NK-92 (cell line): ENCODE results near the gene CEP131.

ENCODE experiments used
- DNase-seq: peaks from one replicate; lab custom pipeline; 2025; ENCODE audit not compliant: unreplicated experiment; lab: John Stamatoyannopoulos, UW

CEP131 gene

DNA sequence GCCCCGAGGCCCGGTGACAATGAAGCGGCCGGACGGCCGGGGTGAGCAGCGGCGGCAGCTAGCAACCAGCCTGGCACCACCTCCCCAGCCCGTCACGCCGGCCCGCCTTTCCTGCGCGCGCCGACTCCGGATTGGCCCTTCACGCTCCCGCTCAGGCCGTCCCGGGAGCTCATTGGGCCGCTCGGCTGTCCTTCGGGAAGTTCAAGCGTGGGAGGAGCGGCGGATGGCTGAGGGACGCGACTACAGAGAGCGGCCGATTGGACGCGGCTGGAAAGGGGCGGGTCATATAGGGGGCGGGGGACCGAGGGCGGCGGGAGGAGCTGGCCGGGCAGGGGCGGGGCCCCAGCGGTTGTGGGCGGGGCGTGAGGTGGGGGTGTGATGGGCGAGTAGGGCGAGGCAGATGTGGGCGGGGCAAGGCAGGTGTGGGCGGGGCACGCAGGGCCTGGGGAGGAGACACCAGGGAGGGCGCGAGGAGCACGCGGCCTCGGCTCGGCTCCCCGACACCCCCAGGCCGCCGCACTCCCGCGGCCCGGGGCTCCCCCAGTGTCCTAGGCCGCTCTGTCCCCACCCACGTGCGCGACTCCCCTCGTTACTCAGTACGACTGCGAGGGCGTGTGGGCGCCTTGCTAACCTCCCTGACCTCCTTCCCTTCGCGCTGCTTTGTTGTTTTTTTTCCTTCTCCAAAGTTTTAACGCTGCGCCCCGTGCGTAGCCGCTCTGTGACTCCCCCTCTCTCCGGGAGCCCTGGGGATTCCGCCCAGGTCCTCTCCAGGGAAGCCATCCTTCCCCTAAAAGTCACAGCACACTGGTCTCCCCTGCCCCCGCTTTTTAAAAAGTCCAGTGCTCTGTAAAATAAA lies at the start of gene CEP131:
CEP131 (minus strand) TSS at position 60 of the 856 bp plus-strand sequence. CDS start 2,909 bp downstream, outside the sequence.
- DNase-seq: peak; percentile 93

DNA sequence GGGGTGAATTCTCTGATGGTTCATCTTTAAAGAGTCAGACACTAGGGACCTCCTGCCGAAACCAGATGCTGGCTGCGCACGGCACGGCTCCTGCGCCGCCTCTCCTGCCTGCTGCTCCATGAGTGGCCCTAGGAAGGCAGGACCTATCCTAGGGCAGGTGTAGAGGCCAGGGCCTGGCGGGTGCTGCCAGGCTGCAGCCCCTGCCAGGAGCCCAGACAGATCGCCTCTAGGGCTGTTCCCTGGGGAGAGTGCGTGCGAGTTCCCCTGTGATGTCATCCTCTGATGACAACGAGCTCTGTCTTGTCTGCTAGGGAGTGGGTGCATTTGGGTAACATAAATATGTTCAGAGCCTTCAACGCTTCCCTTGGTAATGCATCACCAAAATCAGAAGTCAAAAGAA lies 48.5 kb upstream of the CEP131 start:
- DNase-seq: no peak

DNA sequence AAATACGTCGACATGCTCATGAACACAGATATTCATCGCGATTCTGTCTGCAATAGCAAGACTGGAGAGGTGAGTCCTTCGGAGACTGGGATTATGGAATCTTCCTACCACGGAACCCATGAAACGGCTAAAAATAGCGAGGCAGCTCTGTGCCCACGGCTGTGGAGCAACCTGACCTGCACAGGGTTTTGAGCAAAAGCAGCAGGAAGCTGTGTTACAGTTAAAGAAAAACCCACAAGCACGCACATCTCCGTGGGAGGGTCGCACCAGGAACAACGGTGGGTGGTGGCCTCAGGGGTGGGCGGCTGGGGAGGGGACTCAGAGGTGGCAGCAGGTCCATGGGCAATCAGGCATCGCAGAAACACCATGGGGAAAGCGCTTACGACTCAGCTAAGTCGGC lies 47.5 kb upstream of the CEP131 start:
- DNase-seq: no peak

DNA sequence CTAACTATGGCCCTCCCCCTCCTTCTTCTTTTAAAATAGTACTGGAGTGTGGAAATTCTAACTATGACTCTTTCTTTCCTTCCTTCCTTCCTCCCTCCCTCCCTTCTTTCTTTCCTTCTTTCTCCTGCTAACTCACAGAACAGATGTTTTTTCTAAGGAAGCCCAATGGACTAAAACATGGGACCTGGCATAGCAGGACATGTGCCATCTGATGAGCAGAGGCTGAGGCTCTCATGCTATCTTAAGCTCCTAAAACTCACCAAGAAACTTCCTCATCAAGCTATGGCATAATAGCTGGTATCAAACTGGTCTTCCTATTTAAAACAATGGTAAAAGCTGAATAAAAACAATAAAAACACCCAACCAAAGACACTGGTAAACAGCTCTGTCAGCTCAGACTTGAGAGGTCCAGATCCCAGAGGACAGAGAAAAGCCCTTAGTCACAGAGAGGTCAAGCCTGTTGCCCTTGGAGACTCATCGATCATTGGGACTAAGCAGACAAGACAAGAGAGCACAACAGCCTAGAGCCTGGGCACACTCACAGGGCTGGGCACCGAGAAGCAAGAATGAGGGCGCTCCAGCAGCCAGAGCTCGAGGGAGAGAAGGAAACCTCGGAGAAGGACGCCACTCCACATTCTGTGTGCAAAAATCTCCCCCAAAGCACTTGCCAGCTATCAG lies 44.8 kb upstream of the CEP131 start:
- no peak for DNase-seq

DNA sequence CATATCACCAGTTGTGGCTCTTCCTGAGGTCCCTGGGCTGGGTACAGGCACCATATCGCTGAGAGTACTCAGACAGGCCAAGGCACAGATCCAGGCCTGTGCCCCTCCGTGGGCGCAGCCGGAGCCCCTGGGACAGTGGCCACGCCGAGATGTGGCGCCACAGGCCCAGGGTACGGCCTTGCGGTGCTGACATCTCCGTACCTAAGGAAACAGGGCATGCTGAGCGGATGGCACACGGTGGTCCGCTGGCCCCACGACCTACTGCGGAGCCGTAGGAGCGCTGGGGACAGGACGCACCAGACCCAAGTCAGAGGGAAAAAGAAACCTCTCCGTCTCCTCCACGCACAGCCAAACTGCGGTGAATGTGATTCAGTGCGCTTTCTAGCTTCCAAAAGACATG lies 42.8 kb upstream of the CEP131 start:
- no peak for DNase-seq

DNA sequence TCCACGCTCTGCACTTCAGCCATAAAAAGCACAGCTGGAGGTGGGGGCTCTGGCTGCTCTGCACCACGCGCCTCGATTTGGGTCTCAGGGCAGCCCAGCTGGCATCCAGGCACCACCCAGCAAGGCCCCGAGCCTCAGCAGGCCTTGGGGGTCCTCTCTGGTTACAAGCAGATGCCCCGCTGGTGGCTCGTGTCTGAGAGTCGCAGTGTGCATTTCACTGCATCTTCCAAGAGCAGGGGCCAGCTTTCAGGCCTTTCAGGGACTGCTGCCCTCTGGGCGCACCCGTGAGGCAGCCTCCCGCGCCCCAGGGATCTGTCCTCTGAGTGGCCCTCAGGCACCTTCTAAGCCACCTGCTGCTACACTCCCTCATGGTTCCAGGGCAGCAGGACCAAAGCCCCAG lies 41.9 kb upstream of the CEP131 start:
- no peak for DNase-seq

DNA sequence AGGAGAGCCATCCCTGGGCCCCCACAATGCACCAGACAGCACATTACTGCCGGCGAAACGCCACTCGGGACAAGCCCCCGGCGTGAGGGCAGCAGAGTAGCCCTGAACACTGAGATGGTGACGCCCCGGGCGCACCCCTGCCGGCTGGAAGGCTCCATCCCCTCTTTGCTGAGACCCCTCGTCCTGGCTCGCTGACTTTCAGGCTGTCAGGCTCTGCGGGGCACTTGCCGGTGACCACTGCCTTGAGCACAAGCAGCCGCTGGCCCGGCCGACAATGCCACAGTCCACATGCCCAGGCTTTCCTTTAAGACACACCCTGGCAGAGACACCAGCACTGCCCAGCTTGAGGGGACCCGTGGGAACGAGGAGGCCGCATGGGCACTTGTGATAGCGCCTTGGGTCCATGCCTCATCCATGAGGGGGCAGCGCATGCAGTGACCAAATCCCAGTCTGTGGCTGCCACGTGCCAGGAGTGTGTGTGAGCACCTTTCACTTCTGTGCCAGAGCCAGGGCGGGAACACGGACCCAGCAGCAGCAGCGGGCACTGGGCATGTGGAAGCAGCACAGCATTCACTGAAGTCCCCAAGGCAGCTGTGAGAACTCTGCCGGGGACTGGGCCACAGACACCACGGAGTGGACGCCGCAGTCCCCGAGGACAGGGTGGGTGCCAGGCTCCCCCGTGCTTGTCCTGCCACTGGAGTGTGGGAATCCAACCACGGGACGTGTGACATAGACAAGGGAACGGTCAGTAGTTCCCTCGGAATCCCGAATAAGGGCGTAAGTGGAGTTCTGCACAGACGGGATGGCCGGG lies 40.8 kb upstream of the CEP131 start:
- DNase-seq: no peak

DNA sequence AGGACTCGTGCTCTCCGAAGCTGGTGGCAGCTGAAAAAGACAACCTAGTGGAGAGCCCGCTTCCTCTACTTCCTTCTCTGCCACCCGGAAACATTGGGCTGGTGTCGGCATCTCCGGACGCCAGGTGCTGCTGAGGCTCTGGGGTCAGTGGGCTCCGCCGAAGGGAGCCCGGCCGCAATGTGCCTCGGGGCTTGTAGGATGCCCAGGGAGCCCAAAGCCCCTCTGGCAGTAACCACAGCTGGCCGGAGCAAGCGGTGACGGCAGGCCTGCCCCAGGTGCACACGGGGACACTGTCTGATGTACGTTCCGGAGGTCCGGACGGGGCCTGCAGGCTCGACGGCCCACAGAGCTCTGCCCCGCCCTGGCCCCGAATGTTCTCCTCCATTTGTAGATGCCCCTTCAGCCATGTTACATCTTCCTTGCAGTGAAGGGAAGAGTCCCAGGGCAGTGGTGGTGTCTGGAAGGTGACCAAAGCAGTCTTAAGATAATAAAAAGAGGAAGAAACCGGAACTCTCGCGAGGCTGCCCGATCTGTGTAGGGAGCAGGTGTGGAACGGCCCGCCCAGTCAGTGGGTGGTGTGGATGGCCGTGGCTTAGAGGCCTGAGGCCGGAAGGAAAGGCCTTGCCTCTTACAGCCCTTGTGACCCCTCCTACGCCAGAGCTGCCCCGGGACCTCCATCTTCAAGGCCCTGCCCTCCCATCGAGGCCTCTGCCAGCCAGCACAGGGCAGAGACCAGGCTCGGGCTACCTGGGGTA lies 39.0 kb upstream of the CEP131 start:
- DNase-seq: no peak

DNA sequence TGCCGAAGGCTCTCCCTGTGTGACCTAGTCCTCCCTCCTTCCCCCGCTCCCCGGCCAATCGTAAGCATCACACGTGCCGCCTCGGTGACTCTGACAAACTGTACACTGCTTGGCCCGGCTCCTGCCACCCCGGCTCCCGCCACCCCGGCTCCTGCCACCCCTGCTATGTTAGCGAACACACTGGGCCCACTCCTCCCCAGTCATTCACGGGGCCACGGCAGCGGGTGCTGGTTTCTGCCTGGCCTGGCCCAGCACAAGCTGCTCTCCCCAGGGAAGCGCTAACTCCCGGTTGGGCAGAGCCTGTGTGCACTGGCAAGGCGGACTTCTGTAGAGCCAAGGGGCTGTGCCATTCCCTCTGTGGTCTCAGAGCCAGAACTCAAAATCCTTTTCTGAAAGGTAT lies 38.3 kb upstream of the CEP131 start:
- no peak for DNase-seq

DNA sequence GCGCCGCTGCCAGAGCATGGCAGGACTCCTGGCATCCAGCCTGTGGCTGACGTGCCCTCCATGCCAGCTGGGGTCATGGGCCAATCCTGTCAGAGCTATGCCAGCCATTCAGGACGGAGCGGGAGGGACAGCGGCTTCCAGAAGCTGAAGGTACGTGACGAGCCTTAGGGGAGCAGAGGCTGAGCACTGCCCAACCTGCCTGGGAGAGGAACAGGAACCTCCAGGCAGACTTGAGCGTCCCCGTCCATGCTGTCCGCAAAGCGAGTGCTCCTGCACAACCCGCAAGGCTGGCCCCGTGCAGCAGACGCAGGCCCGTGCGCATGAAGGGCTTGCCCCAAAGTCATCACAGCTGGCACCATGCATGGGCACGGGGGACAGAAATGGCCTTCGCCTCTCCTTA lies 37.9 kb upstream of the CEP131 start:
- DNase-seq: no peak

DNA sequence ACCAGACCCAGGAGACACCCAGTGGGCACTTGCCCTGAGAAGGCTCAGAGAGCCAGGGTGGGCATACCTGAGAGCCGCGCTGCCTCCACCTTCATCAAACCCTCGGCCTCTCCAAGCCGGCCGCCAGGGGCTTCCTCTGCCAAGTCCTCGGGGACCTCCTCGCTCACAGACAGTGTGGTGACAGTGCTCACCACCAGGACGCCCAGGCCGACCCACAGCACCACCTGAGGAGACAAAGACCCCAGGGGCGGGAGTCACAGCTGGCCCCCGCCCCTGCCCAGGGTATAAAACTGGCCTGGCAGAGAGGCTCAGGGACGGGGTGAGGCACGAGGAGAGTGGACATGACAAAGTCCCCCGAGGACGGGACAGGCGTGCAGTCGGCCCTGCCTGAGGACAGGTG lies 37.4 kb upstream of the CEP131 start:
- DNase-seq: no peak

DNA sequence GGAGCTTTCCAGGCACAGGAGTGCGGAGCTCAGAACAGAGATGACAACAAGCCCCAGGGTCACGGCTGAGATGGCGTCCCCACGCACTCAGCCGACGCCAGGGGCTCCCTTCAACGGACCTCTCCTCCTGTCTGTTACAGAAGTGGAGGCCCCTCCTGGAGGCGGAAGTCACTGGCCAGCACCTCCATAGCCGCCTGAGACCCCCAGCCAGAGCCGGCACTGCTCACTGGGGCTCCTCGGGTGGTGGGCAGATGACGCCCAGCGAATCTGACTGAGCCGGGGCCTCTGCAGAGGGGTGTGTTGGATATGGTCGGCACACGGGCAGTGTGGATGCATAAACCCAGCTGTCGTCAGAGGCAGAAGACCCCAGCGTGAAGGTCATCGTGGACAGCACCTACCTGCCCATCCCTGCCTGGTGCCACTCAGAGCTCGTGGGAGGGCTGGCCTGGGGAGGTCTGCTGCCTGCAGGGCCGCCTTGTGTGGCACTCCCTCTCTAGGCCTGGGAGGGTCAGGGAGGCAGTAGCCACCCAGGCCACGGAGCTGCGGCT lies 36.4 kb upstream of the CEP131 start:
- no peak for DNase-seq

DNA sequence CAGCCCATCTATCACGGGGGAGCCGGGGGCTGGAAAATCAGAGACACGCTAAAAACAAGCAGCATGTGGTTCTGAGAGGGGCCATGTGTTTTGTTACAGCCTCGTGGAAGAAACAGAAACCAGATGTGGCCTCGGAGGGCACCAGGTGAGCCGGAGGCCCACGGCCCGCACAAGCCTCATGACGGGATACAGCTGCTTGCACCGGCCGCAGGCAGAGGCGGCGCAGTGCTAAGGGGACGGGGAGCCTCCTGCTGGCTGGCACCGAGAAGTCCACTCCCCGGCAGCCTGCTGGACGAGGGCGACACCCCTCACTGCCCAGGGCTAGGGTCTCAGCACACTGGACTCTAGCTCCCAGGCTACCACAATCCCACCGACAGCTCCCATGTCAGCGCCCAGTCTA lies 35.5 kb upstream of the CEP131 start:
- DNase-seq: no peak

DNA sequence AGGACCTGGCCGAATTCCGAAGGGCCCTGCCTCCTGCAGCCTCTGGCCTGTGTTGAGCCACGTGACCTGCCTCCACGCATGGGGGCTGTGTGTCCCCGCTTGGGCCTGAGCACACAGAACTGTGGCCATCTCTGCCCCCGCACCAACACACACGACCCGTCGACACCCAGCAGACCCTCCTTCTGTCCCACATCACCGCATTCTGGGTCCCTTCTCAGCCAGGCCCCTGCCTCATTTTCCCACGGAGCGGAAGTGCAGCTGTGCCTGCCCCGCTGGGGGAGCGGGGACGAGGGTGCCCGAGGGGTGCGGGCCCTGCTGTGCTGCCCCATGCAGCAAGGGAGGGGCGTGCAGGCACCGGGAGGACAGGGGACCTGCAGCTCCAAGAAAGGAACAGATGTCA lies 34.8 kb upstream of the CEP131 start:
- DNase-seq: no peak

DNA sequence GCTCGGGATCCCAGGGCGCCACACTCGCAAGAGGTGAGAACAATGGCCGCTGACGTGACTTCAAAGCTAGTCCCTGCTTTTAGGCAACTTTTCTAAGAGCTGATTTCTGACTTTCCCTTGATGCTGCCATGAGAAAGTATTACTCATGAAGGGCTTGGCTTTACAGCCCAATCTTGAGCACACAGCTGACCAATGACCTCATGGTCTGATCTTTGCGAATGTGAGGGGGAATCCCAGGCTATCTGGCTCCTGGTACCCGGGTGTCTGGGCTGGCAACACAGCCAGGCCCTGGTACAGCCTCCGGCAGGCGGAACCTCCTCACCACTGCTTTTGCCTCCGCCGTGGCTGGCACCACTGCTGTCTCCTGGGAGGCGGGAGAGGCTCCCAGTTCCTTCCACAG lies 33.9 kb upstream of the CEP131 start:
- no peak for DNase-seq

DNA sequence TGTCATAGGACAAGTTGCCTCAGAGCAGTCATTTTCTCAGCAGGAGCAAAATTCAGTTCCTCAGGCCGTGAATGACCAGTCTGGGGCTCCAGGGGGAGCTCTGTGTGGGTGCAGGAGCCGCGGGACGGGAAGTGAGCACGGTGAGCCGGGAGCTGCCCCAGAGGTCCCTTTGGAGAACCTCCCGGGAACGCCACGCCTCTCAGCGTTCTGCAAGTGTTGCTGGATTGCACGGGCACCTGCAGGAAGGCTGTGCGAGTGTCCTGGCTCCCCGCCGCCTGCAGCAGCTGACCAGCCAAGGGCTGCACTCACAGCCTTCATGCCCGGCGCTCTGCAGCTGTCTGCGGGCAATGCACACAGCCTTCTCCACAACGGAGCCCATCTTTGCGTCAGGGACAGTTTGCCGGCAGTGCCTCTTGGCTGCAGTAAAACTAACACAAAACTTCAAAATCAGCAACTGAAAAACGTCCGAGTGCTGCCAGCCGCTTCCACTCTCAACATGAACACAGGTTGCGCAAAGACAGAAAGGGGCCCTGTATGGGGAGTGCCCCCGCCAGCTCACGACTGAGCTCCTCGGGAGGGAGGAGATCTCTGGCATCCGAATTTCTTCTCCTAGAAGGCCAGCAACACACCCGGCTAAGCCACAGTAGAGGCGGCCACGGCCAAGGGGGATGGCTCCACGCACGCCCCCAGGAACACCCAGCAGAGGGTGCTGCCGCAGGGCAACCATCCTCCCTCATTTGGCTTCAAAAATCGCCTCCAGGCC lies 32.4 kb upstream of the CEP131 start:
- DNase-seq: no peak

DNA sequence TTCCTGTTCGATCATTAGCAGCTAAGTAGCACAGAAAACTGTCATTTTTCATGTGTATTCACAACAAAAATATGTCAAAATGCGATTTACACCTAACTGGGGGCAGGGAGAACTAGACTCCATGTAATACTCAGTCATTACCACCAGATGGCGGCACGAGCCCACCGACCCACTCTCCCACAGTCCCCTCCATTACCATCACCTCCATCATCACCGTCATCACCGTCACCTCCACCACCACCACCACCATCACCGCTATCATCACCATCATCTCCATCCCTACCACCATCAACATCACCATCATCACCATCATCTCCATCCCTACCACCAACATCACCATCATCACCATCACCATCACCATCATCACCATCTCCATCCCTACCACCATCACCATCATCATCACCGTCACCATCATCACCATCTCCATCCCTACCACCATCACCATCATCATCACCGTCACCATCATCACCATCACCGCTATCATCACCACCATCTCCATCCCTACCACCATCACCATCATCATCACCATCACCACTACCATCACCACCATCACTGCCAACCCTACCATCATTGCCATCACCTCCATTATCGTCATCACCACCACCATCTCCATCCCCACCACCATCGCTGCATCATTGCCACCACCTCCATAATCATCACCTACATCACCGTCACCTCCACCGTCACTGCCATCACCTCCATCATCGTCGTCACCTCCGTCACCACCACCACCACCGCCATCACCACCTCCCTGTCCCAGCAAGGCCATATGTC lies 30.8 kb upstream of the CEP131 start:
- DNase-seq: no peak

DNA sequence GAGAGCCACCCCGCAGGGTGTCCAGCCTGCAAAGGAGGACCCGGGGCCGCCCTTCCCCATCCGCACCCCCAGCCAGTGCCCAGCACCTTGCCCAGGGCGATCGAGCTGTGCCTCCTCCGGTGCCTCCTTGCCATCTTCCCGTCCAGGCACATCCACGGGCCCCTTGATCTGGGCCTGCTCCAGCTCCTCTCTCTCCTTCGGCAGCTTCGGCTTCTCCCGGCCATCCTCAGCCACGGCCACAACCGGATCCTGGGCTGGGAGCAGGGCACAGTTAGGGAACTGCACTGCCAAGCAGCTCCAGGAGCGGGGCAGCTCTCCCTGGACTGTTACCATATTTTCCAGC lies 30.2 kb upstream of the CEP131 start:
- no peak for DNase-seq

DNA sequence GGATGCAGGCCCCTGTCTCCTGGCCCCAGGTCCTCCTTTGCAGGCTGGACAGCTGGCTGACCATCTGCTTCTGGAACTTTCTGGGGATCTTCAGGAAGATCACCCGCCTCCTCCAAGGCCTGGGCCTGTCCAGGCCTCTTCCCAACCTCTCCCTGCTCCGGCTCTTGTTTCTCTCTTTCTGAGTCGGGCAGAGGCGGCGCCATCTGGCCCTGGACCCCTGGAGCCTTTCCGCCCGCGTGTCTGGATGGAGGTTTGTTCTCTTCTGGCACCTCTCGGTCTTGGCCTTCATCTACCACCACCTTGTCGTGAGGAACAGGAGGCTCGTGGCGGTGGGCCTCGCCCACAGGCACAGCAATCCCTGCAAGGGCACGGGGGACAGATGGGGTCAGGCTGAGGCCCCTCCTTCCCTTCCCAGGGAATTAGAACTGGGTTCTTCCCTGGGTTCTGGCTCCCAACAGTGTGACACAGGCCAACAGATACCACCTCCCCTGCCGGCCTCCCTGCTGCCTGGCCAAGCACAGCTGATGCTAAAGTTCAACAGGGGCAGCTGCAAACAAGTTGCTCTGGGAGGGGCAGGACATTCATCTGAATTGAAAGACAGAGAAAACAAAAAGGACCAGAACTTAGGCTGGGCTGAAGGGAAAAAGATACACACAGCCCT lies 29.7 kb upstream of the CEP131 start:
- DNase-seq: no peak
